ENCODE results near the gene ARL6IP4.

DNA sequence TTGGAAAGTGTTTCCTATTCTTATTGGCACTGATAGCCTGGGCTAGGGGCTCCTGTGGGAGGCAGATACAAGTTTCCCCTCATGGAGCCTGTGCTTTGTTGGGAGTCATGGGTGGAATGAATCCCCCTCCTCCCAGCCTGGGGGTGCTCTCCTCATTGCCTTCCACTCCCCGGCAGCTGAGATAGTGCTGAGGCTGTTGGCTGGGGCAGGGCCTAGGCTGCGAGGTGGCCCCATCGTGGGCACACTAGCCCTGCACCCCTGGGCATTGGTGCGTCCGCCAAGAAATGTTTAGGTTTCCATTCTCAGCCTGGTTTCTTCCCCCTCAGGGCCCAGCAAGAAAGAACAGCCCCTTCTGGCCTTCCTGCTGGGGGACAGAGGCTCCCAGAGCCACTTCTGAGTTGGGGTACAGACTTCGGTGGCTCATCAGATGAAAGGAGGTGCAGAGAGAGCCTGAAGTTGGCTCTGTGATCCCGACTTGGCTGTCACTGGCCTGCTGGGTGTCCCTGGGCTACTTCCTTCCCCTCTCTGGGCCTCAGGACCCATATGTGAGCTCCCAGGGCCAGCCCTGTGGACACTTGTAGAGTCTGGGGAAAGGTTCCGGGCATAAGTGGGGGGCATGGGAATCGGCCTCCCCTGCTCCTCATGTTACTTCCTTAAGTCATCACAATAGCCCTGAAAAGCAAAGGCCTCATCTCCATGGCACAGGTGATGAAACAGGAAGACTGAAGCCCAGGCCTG lies 2.7 kb upstream of the ARL6IP4 start:
- TF ChIP-seq, protein P1, sequence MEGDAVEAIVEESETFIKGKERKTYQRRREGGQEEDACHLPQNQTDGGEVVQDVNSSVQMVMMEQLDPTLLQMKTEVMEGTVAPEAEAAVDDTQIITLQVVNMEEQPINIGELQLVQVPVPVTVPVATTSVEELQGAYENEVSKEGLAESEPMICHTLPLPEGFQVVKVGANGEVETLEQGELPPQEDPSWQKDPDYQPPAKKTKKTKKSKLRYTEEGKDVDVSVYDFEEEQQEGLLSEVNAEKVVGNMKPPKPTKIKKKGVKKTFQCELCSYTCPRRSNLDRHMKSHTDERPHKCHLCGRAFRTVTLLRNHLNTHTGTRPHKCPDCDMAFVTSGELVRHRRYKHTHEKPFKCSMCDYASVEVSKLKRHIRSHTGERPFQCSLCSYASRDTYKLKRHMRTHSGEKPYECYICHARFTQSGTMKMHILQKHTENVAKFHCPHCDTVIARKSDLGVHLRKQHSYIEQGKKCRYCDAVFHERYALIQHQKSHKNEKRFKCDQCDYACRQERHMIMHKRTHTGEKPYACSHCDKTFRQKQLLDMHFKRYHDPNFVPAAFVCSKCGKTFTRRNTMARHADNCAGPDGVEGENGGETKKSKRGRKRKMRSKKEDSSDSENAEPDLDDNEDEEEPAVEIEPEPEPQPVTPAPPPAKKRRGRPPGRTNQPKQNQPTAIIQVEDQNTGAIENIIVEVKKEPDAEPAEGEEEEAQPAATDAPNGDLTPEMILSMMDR (IDR thresholded peaks at IDR 0.05 in 4 of 5, conservative IDR thresholded peaks at IDR 0.05 in 1 of 5) = no peak
- no peak for TF ChIP-seq POLR2A (IDR thresholded peaks at IDR 0.05)
